Measurements from ENCODE around the gene PCDHGB4. TPM values are rescaled to one million over a fixed set of nuclear protein-coding genes. Genes with fewer than 3 reads are reported as not detected.
"Not testable (repeated sequence)": the region's sequence is repeated elsewhere in the genome, so short reads cannot be mapped to it uniquely, and the experiment has no call there.

The PCDHGB4 gene
- total RNA-seq, result 5.8 TPM
- long read RNA-seq, full-length matches to known transcripts, result 1 of 1 reads
- long read RNA-seq, partial matches to known transcripts, result 0 of 1 reads
- long read RNA-seq, other reads (novel, unspliced or antisense), result 0 of 1 reads

DNA sequence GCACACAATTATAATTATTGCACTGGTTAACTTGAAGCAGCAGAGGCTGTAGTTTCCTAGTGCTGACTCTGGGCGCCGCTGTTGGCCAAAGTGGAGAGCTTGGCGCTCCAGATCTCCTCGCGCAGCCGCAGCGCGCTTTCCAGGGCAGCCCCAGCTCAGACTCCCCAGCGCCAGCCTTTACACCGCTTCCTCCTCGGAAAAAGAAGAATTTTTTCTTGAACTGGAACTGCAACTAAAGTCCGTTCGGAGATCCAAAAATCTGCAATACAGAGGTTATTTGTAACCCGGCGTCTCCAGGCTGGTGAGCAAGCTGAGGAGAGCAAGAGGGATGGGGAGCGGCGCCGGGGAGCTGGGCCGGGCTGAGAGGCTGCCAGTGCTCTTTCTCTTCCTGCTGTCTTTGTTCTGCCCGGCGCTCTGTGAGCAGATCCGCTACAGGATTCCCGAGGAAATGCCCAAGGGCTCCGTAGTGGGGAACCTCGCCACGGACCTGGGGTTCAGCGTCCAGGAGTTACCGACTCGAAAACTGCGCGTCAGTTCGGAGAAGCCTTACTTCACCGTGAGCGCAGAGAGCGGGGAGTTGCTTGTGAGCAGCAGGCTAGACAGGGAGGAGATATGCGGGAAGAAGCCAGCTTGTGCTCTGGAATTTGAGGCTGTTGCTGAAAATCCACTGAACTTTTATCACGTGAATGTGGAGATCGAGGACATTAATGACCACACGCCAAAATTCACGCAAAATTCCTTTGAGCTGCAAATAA lies at the start of gene PCDHGB4:
PCDHGB4 (plus strand) TSS at position 142 of the 755 bp plus-strand sequence; CDS start at position 329, 187 bp downstream.
- DNase-seq; intact Hi-C loops (cut with DNase I): not testable (repeated sequence)
- peak; percentile 90 for ATAC-seq (ENCODE audit: poor library complexity)

DNA sequence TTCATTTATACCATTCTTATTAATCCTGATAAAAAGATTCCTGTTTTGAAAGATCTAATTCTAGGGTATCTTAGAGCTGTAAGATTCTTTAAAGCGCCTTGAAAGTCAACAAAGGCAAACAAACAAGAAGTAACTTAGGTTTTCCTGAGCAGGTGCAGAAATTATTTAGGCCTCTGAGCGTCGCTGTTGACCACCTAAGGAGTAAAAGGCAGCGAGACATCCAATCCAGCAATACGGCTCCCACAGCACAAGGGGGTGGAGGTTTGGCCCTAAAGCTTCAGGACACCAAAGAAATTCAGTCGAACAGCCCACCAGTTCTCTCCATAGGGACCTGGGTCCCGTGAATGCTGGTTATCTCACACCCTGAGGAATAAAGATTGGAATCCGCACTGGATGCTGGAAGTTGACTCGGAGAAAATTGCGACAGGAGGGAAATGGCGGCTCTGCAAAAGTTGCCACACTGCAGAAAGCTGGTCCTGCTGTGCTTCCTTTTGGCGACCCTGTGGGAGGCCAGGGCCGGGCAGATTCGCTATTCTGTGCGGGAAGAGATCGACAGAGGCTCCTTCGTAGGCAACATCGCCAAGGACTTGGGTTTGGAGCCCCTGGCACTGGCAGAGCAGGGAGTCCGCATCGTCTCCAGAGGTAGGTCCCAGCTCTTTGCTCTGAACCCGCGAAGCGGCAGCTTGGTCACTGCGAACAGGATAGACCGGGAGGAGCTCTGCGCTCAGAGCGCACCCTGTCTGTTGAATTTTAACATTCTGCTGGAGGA lies 48.8 kb upstream of the PCDHGB4 start, which contains the start of gene PCDHGA2:
PCDHGA2 (plus strand) TSS at position 223 of the 769 bp plus-strand sequence.
- peak; percentile 67 for ATAC-seq (ENCODE audit: poor library complexity)
- intact Hi-C loops (cut with DNase I), result no loop called here

DNA sequence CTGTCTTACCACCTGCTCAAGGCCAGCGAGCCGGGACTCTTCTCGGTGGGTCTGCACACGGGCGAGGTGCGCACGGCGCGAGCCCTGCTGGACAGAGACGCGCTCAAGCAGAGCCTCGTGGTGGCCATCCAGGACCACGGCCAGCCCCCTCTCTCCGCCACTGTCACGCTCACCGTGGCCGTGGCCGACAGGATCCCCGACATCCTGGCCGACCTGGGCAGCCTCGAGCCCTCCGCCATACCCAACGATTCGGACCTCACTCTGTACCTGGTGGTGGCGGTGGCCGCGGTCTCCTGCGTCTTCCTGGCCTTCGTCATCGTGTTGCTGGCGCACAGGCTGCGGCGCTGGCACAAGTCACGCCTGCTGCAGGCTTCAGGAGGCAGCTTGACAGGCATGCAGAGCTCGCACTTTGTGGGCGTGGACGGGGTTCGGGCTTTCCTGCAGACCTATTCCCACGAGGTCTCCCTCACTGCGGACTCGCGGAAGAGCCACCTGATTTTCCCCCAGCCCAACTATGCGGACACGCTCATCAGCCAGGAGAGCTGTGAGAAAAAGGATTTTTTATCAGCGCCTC lies 46.6 kb upstream of the PCDHGB4 start:
- intact Hi-C loops (cut with DNase I); ATAC-seq (ENCODE audit: poor library complexity): not testable (repeated sequence)
- peak; percentile 54 for DNase-seq

More for the DNA sequence above, 48.8 kb upstream of the PCDHGB4 start, which contains the start of gene PCDHGA2:
- DNase-seq, result no peak

DNA sequence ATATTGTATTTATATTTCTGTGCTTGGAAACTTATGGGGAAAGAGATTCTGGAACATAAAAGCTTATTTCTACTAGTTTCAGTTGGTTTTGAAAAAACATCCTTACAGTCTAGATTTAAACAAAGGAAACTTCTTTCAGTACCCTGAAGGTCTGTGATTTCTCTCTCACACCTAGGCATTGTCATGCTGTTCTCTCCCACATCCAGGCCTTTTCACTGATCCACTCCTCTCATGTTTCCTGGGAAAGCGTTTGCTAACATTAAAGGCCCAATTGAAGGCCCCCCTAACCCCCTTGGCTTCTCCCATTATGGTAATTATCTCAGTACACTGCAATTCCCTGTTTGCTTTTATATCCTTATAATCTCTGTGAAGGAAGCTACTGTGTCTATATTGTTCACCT lies 44.7 kb upstream of the PCDHGB4 start:
- intact Hi-C loops (cut with DNase I), result no loop called here

DNA sequence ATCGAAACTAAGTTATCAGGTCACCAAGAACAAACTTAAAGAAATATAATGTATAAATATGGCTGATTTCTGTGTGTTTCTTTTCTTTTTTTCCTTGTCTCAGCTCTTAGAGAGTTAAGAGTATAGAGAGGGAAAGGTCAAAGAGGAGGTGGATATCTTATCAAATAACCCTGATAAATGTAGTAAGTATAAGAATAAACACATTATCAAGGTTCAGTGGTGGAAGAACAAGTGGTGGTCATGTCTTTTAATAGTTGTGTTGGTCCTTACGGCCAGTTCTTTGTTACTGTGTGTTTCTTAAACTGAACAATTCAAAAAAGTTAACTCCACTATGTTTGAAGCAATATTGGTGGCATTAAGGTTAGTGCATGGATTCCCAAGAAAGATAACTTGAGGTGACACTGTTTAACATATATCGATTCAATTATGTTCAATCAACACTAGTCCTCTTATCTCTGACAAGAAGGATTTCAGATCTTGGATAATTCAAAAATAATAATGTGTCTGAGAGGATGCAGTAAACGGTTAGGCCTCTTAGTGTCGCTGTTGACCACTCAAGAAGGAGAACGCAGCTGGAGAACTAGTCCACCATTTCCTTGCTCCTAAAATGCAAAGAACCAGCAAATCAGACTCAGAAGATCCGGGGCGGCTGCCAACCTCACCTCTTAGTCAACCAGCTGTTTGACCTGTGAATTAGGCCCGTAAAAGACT lies 44.1 kb upstream of the PCDHGB4 start, which contains the start of gene PCDHGA3:
PCDHGA3 (plus strand) TSS at position 588 of the 711 bp plus-strand sequence. CDS start 205 bp downstream, outside the sequence.
- intact Hi-C loops (cut with DNase I), result no loop called here
- peak; percentile 66 for ATAC-seq (ENCODE audit: poor library complexity)
- DNase-seq, result no peak

More for the DNA sequence above, 44.7 kb upstream of the PCDHGB4 start:
- DNase-seq, result no peak
- peak; percentile 67 for ATAC-seq (ENCODE audit: poor library complexity)

DNA sequence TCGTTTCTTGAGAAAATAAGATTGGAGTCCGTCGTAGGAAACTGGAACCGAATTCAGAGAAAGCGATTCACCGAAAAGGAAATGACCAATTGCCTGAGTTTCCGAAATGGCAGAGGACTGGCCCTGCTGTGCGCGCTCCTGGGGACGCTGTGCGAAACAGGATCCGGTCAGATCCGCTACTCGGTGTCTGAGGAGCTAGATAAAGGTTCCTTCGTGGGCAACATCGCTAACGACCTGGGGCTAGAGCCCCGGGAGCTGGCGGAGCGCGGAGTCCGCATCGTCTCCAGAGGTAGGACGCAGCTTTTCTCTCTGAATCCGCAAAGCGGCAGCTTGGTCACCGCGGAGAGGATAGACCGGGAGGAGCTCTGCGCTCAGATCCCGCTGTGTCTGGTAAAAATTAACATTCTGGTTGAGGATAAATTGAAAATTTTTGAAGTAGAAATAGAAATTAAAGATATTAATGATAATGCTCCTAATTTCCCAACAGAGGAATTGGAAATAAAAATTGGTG lies 43.5 kb upstream of the PCDHGB4 start:
- DNase-seq (no peak), ATAC-seq (ENCODE audit: poor library complexity) (peak; percentile 21)
- intact Hi-C loops (cut with DNase I), result no loop called here

DNA sequence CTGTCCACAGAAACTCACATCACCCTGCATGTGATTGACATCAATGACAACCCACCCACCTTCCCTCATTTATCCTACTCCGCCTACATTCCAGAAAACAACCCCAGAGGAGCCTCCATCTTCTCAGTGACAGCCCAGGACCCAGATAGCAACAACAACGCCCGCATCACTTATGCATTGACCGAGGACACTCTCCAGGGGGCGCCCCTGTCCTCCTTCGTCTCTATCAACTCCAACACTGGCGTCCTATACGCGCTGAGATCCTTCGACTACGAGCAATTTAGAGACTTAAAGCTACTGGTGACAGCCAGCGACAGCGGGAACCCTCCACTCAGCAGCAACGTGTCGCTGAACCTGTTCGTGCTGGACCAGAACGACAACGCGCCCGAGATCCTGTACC lies 42.2 kb upstream of the PCDHGB4 start:
- DNase-seq, result no peak
- intact Hi-C loops (cut with DNase I), result loop anchor here (5.0 kb wide), 1 partner anchor 67 kb away; the partner anchor contains the start of gene PCDHGA10
- no peak for ATAC-seq (ENCODE audit: poor library complexity)

DNA sequence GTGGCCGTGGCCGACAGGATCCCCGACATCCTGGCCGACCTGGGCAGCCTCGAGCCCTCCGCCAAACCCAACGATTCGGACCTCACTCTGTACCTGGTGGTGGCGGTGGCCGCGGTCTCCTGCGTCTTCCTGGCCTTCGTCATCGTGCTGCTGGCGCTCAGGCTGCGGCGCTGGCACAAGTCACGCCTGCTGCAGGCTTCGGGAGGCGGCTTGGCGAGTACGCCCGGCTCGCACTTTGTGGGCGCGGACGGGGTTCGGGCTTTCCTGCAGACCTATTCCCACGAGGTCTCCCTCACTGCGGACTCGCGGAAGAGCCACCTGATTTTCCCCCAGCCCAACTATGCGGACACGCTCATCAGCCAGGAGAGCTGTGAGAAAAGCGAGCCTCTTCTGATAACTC lies 41.5 kb upstream of the PCDHGB4 start:
- intact Hi-C loops (cut with DNase I), result loop anchor here (5.0 kb wide), 1 partner anchor 66 kb away; the partner anchor contains the start of gene PCDHGA10
- not testable (repeated sequence) for ATAC-seq (ENCODE audit: poor library complexity); DNase-seq

DNA sequence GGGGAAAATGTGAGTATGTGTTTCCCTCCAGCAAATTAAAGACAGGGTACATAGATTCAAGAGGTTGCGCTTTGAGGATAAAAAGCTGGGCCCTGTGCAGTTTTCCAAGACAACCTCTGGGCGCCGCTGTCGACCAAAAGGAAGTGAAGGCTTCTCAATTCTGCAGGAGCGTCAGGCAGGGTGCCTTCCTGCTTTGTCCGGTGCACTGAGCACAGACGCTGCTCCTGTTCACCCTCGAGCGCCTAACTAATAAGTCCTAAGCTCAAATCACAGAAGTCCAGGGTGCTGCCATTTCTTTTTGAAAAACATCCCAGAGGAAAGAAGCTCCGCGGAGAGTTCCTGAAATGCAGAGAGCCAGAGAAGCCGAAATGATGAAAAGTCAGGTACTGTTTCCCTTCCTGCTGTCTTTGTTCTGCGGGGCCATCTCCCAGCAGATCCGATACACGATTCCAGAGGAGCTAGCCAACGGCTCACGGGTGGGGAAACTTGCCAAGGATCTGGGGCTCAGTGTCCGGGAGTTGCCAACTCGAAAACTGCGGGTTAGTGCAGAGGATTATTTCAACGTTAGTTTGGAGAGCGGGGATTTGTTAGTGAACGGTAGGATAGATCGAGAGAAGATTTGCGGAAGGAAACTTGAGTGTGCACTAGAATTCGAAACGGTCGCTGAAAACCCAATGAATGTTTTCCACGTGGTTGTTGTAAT lies 37.4 kb upstream of the PCDHGB4 start, which contains the start of gene PCDHGB1:
PCDHGB1 (plus strand) TSS at position 183 of the 703 bp plus-strand sequence; CDS start at position 345, 162 bp downstream.
- intact Hi-C loops (cut with DNase I), result loop anchor here (5.0 kb wide), 1 partner anchor 62 kb away; the partner anchor contains the start of gene PCDHGA10
- ATAC-seq (ENCODE audit: poor library complexity) (peak; percentile 82), DNase-seq (peak; percentile 55)

DNA sequence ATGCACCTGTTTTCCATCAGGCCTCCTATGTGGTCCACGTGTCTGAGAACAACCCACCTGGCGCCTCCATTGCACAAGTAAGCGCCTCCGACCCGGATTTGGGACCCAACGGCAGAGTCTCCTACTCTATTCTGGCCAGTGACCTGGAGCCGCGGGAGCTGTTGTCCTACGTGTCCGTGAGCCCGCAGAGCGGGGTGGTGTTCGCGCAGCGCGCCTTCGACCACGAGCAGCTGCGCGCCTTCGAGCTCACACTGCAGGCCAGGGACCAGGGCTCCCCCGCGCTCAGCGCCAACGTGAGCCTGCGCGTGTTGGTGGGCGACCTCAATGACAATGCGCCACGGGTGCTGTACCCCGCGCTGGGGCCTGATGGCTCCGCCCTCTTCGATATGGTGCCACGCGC lies 35.9 kb upstream of the PCDHGB4 start:
- ATAC-seq (ENCODE audit: poor library complexity), result no peak
- intact Hi-C loops (cut with DNase I), result no loop called here

DNA sequence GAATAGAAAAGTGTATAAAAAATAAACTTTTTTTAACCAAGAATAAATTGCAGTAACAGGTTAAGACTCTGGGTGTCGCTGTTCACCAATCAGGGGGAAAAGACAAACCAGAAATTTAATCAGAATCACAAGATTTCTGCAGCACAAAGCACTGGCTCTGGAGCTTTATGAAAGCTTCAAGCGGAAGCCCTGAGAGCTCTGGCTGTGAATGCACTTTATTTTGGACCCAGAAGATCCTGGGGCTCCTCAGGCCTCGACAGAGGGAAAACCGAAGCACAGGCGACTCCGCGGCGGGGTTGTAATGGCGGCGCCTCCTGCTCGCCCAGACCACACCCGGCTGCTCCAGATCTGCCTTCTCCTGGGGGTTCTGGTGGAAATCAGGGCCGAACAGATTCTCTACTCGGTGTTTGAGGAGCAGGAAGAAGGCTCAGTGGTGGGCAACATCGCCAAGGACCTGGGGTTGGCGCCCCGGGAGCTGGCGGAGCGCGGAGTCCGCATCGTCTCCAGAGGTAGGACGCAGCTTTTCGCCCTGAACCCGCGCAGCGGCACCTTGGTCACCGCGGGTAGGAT lies 32.5 kb upstream of the PCDHGB4 start, which contains the start of gene PCDHGA4:
PCDHGA4 (plus strand) TSS at position 122 of the 570 bp plus-strand sequence; CDS start at position 209, 87 bp downstream.
- DNase-seq (no peak), ATAC-seq (ENCODE audit: poor library complexity) (no peak)
- intact Hi-C loops (cut with DNase I), result no loop called here

More for the DNA sequence above, 35.9 kb upstream of the PCDHGB4 start:
- DNase-seq, result no peak

DNA sequence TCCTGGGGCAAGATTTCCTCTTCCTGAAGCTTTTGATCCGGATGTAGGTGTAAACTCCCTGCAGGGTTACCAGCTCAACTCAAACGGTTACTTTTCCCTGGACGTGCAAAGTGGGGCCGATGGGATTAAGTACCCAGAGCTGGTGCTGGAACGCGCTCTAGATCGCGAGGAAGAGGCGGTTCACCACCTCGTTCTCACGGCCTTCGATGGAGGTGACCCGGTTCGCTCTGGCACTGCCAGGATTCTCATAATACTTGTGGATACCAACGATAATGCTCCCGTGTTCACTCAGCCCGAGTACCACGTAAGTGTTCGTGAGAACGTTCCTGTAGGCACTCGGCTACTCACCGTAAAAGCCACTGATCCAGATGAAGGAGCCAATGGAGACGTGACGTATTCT lies 31.9 kb upstream of the PCDHGB4 start:
- ATAC-seq (ENCODE audit: poor library complexity) (no peak), DNase-seq (no peak)
- intact Hi-C loops (cut with DNase I), result no loop called here

DNA sequence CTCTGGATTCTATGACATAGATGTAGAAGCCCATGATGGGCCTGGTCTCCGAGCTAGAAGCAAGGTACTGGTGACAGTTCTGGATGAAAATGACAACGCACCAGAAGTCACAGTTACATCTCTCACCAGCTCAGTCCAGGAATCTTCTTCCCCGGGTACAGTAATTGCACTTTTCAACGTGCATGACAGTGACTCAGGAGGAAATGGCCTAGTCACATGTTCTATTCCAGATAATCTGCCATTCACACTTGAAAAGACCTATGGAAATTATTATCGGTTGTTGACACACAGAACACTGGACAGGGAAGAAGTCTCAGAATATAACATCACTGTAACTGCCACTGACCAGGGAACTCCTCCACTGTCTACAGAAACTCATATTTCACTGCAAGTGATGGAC lies 31.4 kb upstream of the PCDHGB4 start:
- intact Hi-C loops (cut with DNase I), result no loop called here
- DNase-seq, result no peak
- ATAC-seq (ENCODE audit: poor library complexity), result no peak

DNA sequence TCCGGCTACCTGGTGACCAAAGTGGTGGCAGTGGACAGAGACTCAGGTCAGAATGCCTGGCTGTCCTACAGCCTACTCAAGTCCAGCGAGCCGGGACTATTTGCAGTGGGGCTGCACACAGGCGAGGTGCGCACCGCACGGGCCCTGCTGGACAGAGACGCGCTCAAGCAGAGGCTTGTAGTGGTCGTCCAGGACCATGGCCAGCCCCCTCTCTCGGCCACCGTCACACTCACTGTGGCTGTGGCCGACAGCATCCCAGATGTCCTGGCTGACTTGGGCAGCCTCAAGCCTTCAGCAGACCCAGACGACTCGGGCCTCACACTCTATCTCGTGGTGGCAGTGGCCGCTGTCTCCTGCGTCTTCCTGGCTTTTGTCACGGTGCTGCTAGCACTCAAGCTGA lies 30.5 kb upstream of the PCDHGB4 start:
- intact Hi-C loops (cut with DNase I), result no loop called here
- ATAC-seq (ENCODE audit: poor library complexity), result peak; percentile 7
- DNase-seq, result no peak

DNA sequence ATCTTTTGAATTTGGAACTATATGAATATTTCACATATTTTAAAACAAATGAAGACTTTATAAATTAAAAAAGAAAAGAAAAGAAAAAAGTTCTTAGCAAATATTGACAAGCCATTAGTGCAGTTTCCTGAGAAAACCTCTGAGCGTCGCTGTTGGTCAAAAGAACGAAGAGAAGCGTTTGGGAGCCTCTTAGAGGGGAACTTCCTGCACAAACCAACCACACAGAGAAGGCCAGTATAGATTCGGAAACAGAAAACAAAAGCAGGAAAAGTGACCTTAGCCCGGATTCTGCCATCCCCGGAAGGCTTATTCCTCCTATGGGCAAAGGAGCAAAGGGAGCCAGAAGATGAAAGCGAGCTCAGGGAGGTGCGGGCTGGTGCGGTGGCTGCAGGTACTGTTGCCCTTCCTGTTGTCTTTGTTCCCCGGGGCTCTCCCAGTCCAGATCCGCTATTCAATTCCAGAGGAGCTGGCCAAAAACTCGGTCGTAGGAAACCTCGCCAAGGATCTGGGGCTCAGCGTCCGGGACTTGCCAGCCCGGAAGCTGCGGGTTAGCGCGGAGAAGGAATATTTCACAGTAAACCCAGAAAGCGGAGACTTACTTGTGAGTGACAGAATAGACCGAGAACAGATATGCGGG lies 27.6 kb upstream of the PCDHGB4 start, which contains the start of gene PCDHGB2:
PCDHGB2 (plus strand) TSS at position 205 of the 637 bp plus-strand sequence; CDS start at position 347, 142 bp downstream.
- ATAC-seq (ENCODE audit: poor library complexity), result peak; percentile 57
- intact Hi-C loops (cut with DNase I), result no loop called here
- DNase-seq, result no peak

DNA sequence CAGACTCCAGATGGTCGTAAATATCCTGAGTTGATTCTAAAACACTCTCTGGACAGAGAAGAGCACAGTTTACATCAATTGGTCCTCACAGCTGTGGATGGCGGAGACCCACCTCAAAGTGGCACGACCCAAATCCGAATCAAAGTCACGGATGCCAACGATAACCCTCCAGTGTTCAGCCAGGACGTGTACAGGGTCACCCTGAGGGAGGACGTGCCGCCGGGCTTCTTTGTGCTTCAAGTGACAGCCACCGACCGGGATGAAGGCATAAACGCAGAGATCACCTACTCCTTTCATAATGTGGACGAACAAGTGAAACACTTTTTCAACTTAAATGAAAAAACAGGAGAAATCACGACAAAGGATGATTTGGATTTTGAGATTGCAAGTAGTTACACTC lies 26.8 kb upstream of the PCDHGB4 start:
- ATAC-seq (ENCODE audit: poor library complexity) (peak; percentile 21), DNase-seq (no peak)
- intact Hi-C loops (cut with DNase I), result no loop called here

All from Right ventricle myocardium superior (tissue), 1 donor.